Activated CD8-positive, alpha-beta T cell treated with anti-CD3 and anti-CD28 coated beads for 36 hours (primary cell): ENCODE results near the gene NIN. TPM values are rescaled to one million over a fixed set of nuclear protein-coding genes. Genes with fewer than 3 reads are reported as not detected.

ENCODE experiments used
- ATAC-seq: fragments of 200-7000 bp; cut with Tn5 transposase; one replicate; pipeline ENCODE4 v1.10.0; 2021; ENCODE audit warnings: mild to moderate bottlenecking, moderate library complexity
- CTCF ChIA-PET: fragments of 350-600 bp; sonication (Branson Sonifier 250); formaldehyde crosslinking; loops from one replicate; lab custom pipeline; 2021; ENCODE audit warnings: antibody characterized with exemption; lab: Charles Lee
- POLR2A ChIA-PET: fragments of 350-600 bp; sonication (Branson Sonifier 250); formaldehyde crosslinking; loops from one replicate; lab custom pipeline; 2021; ENCODE audit warnings: antibody characterized with exemption; lab: Charles Lee
- DNase-seq: peaks from one replicate; pipeline ENCODE4 v3.0.0-alpha.2; 2020
- H3K27ac Mint-ChIP-seq: one replicate; pipeline ENCODE4 v1.8.0; 2021; ENCODE audit warnings: mild to moderate bottlenecking, mixed read lengths
- H3K27me3 Mint-ChIP-seq: one replicate; pipeline ENCODE4 v1.8.0; 2021; ENCODE audit warnings: mixed read lengths
- H3K36me3 Mint-ChIP-seq: one replicate; pipeline ENCODE4 v1.8.0; 2021; ENCODE audit warnings: low read depth, mixed read lengths
- H3K4me1 Mint-ChIP-seq: one replicate; pipeline ENCODE4 v1.8.0; 2021; ENCODE audit warnings: low read depth, mixed read lengths
- H3K4me3 Mint-ChIP-seq: one replicate; pipeline ENCODE4 v1.8.0; 2021; ENCODE audit warnings: mild to moderate bottlenecking, moderate library complexity, mixed read lengths
- H3K9me3 Mint-ChIP-seq: one replicate; pipeline ENCODE4 v1.8.0; 2021; ENCODE audit warnings: mixed read lengths
- CTCF ChIP-seq: fragments of 200-600 bp; IDR thresholded peaks from one replicate; pipeline ENCODE4 v1.8.0; 2022; ENCODE audit warnings: antibody characterized with exemption, mild to moderate bottlenecking
- intact Hi-C: fragments of 100-400 bp; cut with micrococcal nuclease; formaldehyde crosslinking; loops from one replicate; pipeline ENCODE4 v1.10.0; 2022
- total RNA-seq, 2 experiments: library from RNA; stranded (reverse); gene quantifications; one replicate each; pipeline ENCODE4 v1.2.3, GENCODE V29; 2021

The NIN gene
- total RNA-seq, 2 experiments from 2014 or later: 71.9 to 72.8 TPM

- DNase-seq (no peak), ATAC-seq (no peak)
- Mint-ChIP-seq H3K36me3 (no peaks in the 10 kb centered on the region), H3K27ac (no peak overlapping the region), H3K4me1 (peaks cover 12% of the 10 kb centered on the region), H3K9me3 (no peaks in the 10 kb centered on the region), H3K4me3 (no peak overlapping the region), H3K27me3 (peaks cover 1% of the 10 kb centered on the region)
- ChIA-PET CTCF (interaction anchor here (1.5 kb wide), 1 partner anchor 16 kb away, joined by 4 read pairs; no protein-coding TSS in a partner anchor), POLR2A (interaction anchor here (1.2 kb wide), 1 partner anchor 14 kb away, joined by 5 read pairs; the partner anchor contains the start of gene NIN)
- TF ChIP-seq CTCF: no peak
- intact Hi-C loops: no loop called here
These were observed 13.4 kb upstream of the NIN start for GRCh38 chr14:50844391-50844790.

GRCh38 chr14:50839691-50840090 lies 8.7 kb upstream of the NIN start:
- ATAC-seq (no peak), DNase-seq (no peak)
- Mint-ChIP-seq H3K9me3 (no peaks in the 10 kb centered on the region), H3K4me3 (no peak overlapping the region), H3K36me3 (no peaks in the 10 kb centered on the region), H3K27ac (no peak overlapping the region), H3K27me3 (peaks cover 1% of the 10 kb centered on the region), H3K4me1 (peaks cover 43% of the 10 kb centered on the region)
- intact Hi-C loops: no loop called here
- ChIA-PET CTCF (interaction anchor here (0.9 to 14.9 kb wide), 5 partner anchors 9 to 66 kb away, joined by 3 to 114 read pairs (median 3); no protein-coding TSS in a partner anchor), POLR2A (interaction anchor here (0.8 to 1.3 kb wide), 2 partner anchors 16 to 21 kb away, joined by 3 read pairs; no protein-coding TSS in a partner anchor)
- no peak for TF ChIP-seq CTCF

- no peak for TF ChIP-seq CTCF
- Mint-ChIP-seq H3K4me3 (no peak overlapping the region), H3K4me1 (peaks cover 47% of the 10 kb centered on the region), H3K27ac (no peak overlapping the region), H3K36me3 (no peaks in the 10 kb centered on the region), H3K27me3 (peaks cover 1% of the 10 kb centered on the region), H3K9me3 (no peaks in the 10 kb centered on the region)
- intact Hi-C loops: no loop called here
- peak; percentile 39 for DNase-seq
- ATAC-seq: peak; percentile 66
- ChIA-PET POLR2A (interaction anchor here (0.8 to 1.5 kb wide), 4 partner anchors 10 to 40 kb away, joined by 3 to 6 read pairs (median 4); no protein-coding TSS in a partner anchor), CTCF (interaction anchor here (0.9 to 14.9 kb wide), 7 partner anchors 8 to 76 kb away, joined by 3 to 114 read pairs (median 3); no protein-coding TSS in a partner anchor)
These were observed 8.1 kb upstream of the NIN start for GRCh38 chr14:50839048-50839447.

- Mint-ChIP-seq H3K27ac (no peak overlapping the region), H3K4me1 (peaks cover 48% of the 10 kb centered on the region), H3K36me3 (no peaks in the 10 kb centered on the region), H3K9me3 (no peaks in the 10 kb centered on the region), H3K4me3 (no peak overlapping the region), H3K27me3 (peaks cover 1% of the 10 kb centered on the region)
- intact Hi-C loops: no loop called here
- DNase-seq (no peak), ATAC-seq (no peak)
- CTCF ChIA-PET: interaction anchor here (1.3 to 14.9 kb wide), 5 partner anchors 9 to 75 kb away, joined by 3 to 114 read pairs (median 4); no protein-coding TSS in a partner anchor
- TF ChIP-seq CTCF: no peak
- POLR2A ChIA-PET: interaction anchor here (0.6 to 1.5 kb wide), 3 partner anchors 8 to 137 kb away, joined by 3 to 6 read pairs (median 4); no protein-coding TSS in a partner anchor
These were observed 7.0 kb upstream of the NIN start for GRCh38 chr14:50837850-50838470.

- CTCF ChIA-PET: interaction anchor here (1.5 to 14.9 kb wide), 2 partner anchors 24 to 60 kb away, joined by 3 to 114 read pairs; no protein-coding TSS in a partner anchor
- no peaks in the 10 kb centered on the region for H3K36me3 Mint-ChIP-seq
- no peak overlapping the region for H3K27ac Mint-ChIP-seq
- peaks cover 52% of the 10 kb centered on the region for H3K4me1 Mint-ChIP-seq
- no peak overlapping the region for H3K4me3 Mint-ChIP-seq
- intact Hi-C loops: no loop called here
- ATAC-seq: no peak
- no peak for TF ChIP-seq CTCF
- POLR2A ChIA-PET: no interaction called here
- no peaks in the 10 kb centered on the region for H3K9me3 Mint-ChIP-seq
- DNase-seq: no peak
- peaks cover 1% of the 10 kb centered on the region for H3K27me3 Mint-ChIP-seq
These were observed 6.3 kb upstream of the NIN start for GRCh38 chr14:50837271-50837670.
